DND-41 (cell line): Measurements from ENCODE around the gene PLIN3.

Source experiments
- CTCF ChIP-seq: IDR thresholded peaks from 2 replicates; pipeline ENCODE4 v1.5.1; 2012; ENCODE audit warnings: borderline replicate concordance, low read length, moderate library complexity, mild to moderate bottlenecking; ENCODE audit not compliant: poor library complexity, severe bottlenecking; ENCODE audit errors: extremely low read depth
- EZH2 ChIP-seq: IDR thresholded peaks from 3 replicates; pipeline ENCODE4 v1.6.1; 2012; ENCODE audit warnings: borderline replicate concordance, low read depth, mild to moderate bottlenecking, moderate library complexity, low read length, inconsistent platforms; ENCODE audit not compliant: severe bottlenecking

GRCh38 chr19:4814625-4815425 is 52.6 kb downstream of the PLIN3 start:
- no peak for TF ChIP-seq CTCF
- no peak for TF ChIP-seq EZH2
